Bronchial epithelial cell (primary cell): ENCODE measurements around the gene ACRBP. TPM values are rescaled to one million over a fixed set of nuclear protein-coding genes. Genes with fewer than 3 reads are reported as not detected.

Experiments
- total RNA-seq: library from RNA; depleted of rRNA; stranded (reverse); fragments of >200 nt; gene quantifications from 2 replicates; pipeline ENCODE4 v1.2.1, GENCODE V29; 2014

The ACRBP gene
- total RNA-seq, 1 donor from 2014 or later, result under 0.01 TPM

Other genes with a start within 250 kb of the ACRBP start
- gene CD27, start 202.5 kb downstream of the ACRBP start, total RNA-seq, result not detected in 2 replicates
- 1.8 and 3.1 TPM in 2 replicates for gene TAPBPL, start 195.4 kb downstream of the ACRBP start, total RNA-seq
- 0.26 and 3.1 TPM in 2 replicates for gene VAMP1, start 176.8 kb downstream of the ACRBP start, total RNA-seq
- 61.1 and 102 TPM in 2 replicates for gene MRPL51, start 154.2 kb downstream of the ACRBP start, total RNA-seq
- gene NCAPD2, start 153.3 kb downstream of the ACRBP start, total RNA-seq, result 14.7 and 17.9 TPM in 2 replicates
- 5,048 and 6,753 TPM in 2 replicates for gene GAPDH, start 112.9 kb downstream of the ACRBP start, total RNA-seq
- 0.51 and 0.53 TPM in 2 replicates for gene IFFO1, start 91.4 kb downstream of the ACRBP start, total RNA-seq
- 26.5 and 33.4 TPM in 2 replicates for gene NOP2, start 79.1 kb downstream of the ACRBP start, total RNA-seq
- gene CHD4, start 40.1 kb downstream of the ACRBP start, total RNA-seq, result 107 and 121 TPM in 2 replicates
- 2.1 and 4.1 TPM in 2 replicates for gene LPAR5, start 11.5 kb downstream of the ACRBP start, total RNA-seq
- gene ING4, start 15.7 kb upstream of the ACRBP start, total RNA-seq, result 15.3 and 22.0 TPM in 2 replicates
- gene ZNF384, start 41.9 kb upstream of the ACRBP start, total RNA-seq, result 5.3 and 7.0 TPM in 2 replicates
- not detected in 2 replicates for gene PIANP, start 53.4 kb upstream of the ACRBP start, total RNA-seq
- 63.7 and 86.0 TPM in 2 replicates for gene COPS7A, start 76.6 kb upstream of the ACRBP start, total RNA-seq
- gene MLF2, start 105.7 kb upstream of the ACRBP start, total RNA-seq, result 136 and 180 TPM in 2 replicates
- 17.6 and 35.3 TPM in 2 replicates for gene PTMS, start 118.9 kb upstream of the ACRBP start, total RNA-seq
- gene LAG3, start 125.1 kb upstream of the ACRBP start, total RNA-seq, result not detected in 2 replicates
- gene CD4, start 142.1 kb upstream of the ACRBP start, total RNA-seq, result not detected in 2 replicates
- gene GPR162, start 174.4 kb upstream of the ACRBP start, total RNA-seq, result not detected in 2 replicates
- gene P3H3, start 181.0 kb upstream of the ACRBP start, total RNA-seq, result 11.3 and 20.0 TPM in 2 replicates
- gene GNB3, start 193.5 kb upstream of the ACRBP start, total RNA-seq, result 0.38 and 0.53 TPM in 2 replicates
- gene CDCA3, start 203.9 kb upstream of the ACRBP start, total RNA-seq, result 0.26 and 0.51 TPM in 2 replicates
- gene USP5, start 204.7 kb upstream of the ACRBP start, total RNA-seq, result 45.0 and 46.9 TPM in 2 replicates
- 1,194 and 1,306 TPM in 2 replicates for gene TPI1, start 220.1 kb upstream of the ACRBP start, total RNA-seq
- 7.9 and 12.5 TPM in 2 replicates for gene SPSB2, start 225.9 kb upstream of the ACRBP start, total RNA-seq